ENCODE data around the gene GRB10.

DNA sequence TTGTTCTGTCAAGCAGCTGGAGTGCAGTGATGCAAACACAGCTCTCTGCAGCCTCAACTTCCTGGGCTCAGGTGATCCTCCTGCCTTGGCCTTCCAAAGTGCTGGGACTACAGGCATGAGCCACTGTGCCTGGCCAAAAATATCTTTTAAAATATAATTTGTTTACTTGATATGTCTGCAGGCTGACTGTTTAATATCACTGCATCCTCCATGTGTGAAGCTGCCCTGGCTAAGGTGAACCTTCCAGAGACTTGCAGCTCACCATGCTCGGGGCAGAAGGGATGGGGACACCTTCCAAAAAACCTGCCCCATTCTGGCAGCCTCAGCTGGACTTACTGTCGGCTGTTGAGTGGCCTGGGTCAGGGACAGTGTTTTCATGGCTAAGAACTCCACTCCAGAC lies 159.9 kb downstream of the GRB10 start:
- TF ChIP-seq, protein P1, sequence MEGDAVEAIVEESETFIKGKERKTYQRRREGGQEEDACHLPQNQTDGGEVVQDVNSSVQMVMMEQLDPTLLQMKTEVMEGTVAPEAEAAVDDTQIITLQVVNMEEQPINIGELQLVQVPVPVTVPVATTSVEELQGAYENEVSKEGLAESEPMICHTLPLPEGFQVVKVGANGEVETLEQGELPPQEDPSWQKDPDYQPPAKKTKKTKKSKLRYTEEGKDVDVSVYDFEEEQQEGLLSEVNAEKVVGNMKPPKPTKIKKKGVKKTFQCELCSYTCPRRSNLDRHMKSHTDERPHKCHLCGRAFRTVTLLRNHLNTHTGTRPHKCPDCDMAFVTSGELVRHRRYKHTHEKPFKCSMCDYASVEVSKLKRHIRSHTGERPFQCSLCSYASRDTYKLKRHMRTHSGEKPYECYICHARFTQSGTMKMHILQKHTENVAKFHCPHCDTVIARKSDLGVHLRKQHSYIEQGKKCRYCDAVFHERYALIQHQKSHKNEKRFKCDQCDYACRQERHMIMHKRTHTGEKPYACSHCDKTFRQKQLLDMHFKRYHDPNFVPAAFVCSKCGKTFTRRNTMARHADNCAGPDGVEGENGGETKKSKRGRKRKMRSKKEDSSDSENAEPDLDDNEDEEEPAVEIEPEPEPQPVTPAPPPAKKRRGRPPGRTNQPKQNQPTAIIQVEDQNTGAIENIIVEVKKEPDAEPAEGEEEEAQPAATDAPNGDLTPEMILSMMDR (IDR thresholded peaks at IDR 0.05), result no peak
- no peak for TF ChIP-seq POLR2AphosphoS5 (IDR thresholded peaks at IDR 0.05)
